Bronchial epithelial cell (primary cell): ENCODE measurements around the gene CORO1C. TPM values are rescaled to one million over a fixed set of nuclear protein-coding genes. Genes with fewer than 3 reads are reported as not detected.
A peak's percentile ranks its signal among the peaks of the same experiment; 100 is the strongest.

Experiments
- DNase-seq: peaks from one replicate; pipeline ENCODE4 v3.0.0-alpha.2; 2010; ENCODE audit warnings: low read depth
- FAIRE-seq: peaks from 2 replicates; lab custom pipeline; 2011; peaks lifted over from hg19 to GRCh38; lab: Jason Lieb, UNC
- H3K27me3 ChIP-seq: 2 replicates; pipeline ENCODE4 v1.5.1; 2011; ENCODE audit warnings: low read length; ENCODE audit not compliant: control insufficient read depth, insufficient read depth
- H3K36me3 ChIP-seq: 2 replicates; pipeline ENCODE4 v1.5.1; 2011; ENCODE audit warnings: low read length; ENCODE audit not compliant: control insufficient read depth, insufficient read depth
- H3K4me3 ChIP-seq: 2 replicates; pipeline ENCODE4 v1.5.1; 2011; ENCODE audit warnings: mild to moderate bottlenecking, low read depth, low read length, control low read depth
- total RNA-seq: library from RNA; depleted of rRNA; stranded (reverse); fragments of >200 nt; gene quantifications from 2 replicates; pipeline ENCODE4 v1.2.1, GENCODE V29; 2014
- TF ChIP-seq, protein P1 (sequence below): IDR thresholded peaks from 2 replicates; pipeline ENCODE4 v1.5.1; 2011; ENCODE audit warnings: mild to moderate bottlenecking, moderate library complexity, low read length, control low read depth, inconsistent platforms; ENCODE audit not compliant: insufficient read depth, severe bottlenecking

Gene CORO1C
- total RNA-seq, 1 donor from 2014 or later = 152 TPM

DNA sequence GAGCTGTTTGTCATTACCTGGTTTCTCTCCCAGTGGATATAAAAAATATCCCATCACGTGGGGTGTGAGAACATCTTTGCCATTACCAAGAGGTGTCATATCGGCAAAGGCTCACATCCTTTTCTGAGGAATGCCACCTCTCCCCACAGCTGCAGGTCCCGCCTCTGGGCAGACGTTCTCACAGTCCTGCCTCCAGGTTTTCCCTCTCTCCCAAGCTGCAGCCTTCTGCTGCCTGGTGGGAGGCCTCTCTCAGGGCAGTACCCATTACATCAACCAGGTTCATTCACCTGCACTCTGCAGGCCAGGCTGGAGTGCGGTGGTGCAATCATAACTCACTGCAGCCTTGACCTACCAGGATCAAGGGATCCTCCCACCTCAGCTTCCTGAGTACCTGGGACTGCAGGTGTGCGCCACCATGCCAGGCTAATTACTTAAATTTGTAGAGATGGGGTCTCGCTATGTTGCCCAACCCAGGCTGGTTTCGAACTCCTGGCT lies 118.5 kb downstream of the CORO1C start:
- FAIRE-seq (no peak), DNase-seq (no peak)
- Histone ChIP-seq H3K4me3 (no peak overlapping the region), H3K36me3 (no peaks in the 10 kb centered on the region), H3K27me3 (no peaks in the 10 kb centered on the region)
- TF ChIP-seq, protein P1, sequence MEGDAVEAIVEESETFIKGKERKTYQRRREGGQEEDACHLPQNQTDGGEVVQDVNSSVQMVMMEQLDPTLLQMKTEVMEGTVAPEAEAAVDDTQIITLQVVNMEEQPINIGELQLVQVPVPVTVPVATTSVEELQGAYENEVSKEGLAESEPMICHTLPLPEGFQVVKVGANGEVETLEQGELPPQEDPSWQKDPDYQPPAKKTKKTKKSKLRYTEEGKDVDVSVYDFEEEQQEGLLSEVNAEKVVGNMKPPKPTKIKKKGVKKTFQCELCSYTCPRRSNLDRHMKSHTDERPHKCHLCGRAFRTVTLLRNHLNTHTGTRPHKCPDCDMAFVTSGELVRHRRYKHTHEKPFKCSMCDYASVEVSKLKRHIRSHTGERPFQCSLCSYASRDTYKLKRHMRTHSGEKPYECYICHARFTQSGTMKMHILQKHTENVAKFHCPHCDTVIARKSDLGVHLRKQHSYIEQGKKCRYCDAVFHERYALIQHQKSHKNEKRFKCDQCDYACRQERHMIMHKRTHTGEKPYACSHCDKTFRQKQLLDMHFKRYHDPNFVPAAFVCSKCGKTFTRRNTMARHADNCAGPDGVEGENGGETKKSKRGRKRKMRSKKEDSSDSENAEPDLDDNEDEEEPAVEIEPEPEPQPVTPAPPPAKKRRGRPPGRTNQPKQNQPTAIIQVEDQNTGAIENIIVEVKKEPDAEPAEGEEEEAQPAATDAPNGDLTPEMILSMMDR = no peak

DNA sequence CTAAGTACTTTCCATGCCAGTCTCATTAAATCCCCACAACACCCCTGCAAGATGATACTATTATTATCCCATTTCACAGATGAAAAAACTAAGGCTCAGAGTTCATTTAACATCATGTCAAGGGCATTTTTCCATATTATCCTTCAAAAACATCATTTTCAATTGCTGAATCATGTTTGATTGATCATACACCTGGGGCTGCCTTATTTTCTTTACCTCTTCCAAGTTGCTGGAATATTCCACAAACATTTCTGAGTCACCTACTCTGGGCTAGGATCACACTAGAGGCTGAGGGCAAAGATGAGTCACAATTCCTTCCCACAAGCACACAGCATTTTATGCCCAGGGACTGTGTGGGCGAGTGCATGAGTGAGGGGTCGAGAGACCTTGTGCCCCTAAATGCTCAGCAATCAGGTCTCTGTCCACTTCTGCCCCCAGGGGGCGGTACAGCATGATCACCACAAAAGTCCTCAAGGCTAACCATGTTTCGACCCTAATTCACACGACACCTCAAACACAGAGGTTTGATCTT lies 119.4 kb downstream of the CORO1C start:
- FAIRE-seq (no peak), DNase-seq (peak; percentile 95)
- no peak overlapping the region for H3K4me3 ChIP-seq
- TF ChIP-seq, protein P1 = peak; percentile 36
- H3K27me3 ChIP-seq = no peaks in the 10 kb centered on the region
- H3K36me3 ChIP-seq = no peaks in the 10 kb centered on the region

DNA sequence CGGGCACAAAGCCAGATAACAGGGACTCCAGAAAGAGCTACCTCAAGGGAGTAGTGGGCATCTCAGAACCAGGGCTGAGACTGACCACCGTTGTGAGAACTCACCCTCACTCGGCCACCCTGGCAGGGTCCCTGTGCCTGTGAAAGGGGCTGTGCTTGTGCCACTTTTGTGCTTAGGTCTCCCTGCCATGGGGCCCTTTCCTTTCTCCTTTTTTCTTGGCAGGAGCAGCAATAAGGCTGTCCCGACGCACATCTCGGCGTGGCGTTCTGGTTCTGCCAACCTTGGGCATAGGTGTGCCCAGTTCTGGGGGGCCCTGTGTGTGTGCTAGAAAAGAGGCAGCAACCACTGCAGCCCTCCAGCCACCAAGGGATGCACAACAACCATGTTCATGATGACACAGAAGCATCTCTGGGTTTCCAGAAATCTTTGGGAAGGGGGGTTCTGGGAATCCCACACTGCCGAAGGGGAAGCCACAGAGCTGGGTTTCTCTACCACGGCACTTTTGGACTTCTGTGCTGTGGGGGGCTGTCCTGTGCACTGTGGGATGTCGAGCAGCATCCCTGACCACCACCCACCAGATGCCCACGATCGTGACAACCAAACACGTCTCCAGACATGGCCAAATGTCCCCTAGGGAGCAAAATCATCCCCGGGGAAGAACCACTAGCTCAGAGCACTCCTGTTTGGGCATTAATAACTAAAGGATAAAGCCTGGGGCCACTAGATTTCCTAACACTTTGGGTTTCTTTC lies 120.3 kb downstream of the CORO1C start:
- no peaks in the 10 kb centered on the region for H3K27me3 ChIP-seq
- DNase-seq (no peak), FAIRE-seq (peak; percentile 18)
- no peaks in the 10 kb centered on the region for H3K36me3 ChIP-seq
- TF ChIP-seq, protein P1 = no peak
- no peak overlapping the region for H3K4me3 ChIP-seq

DNA sequence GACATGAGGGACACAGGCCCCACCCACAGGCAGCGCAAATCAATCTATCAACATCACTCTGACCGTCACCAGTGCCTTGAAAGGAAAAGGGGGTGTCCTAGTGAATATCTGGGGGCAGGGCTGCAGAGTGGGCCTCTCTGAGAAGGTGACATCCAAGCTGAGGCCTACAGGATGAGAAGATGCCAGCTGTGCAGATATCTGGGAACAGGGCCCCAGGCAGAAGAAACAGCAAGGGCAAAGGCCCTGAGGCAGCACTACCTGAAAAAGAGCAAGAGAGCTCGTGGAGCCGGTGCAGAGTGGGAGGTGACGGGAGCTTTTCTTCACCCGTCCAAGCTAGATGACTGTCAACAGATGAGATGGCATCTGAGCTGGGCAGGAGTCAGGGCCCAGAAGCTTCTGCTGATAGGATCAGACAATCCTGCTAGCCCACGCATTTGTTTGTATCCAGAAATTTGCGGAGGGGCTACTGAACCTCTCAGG lies 120.9 kb downstream of the CORO1C start:
- DNase-seq (no peak), FAIRE-seq (no peak)
- Histone ChIP-seq H3K4me3 (no peak overlapping the region), H3K36me3 (no peaks in the 10 kb centered on the region), H3K27me3 (no peaks in the 10 kb centered on the region)
- TF ChIP-seq, protein P1 = no peak

DNA sequence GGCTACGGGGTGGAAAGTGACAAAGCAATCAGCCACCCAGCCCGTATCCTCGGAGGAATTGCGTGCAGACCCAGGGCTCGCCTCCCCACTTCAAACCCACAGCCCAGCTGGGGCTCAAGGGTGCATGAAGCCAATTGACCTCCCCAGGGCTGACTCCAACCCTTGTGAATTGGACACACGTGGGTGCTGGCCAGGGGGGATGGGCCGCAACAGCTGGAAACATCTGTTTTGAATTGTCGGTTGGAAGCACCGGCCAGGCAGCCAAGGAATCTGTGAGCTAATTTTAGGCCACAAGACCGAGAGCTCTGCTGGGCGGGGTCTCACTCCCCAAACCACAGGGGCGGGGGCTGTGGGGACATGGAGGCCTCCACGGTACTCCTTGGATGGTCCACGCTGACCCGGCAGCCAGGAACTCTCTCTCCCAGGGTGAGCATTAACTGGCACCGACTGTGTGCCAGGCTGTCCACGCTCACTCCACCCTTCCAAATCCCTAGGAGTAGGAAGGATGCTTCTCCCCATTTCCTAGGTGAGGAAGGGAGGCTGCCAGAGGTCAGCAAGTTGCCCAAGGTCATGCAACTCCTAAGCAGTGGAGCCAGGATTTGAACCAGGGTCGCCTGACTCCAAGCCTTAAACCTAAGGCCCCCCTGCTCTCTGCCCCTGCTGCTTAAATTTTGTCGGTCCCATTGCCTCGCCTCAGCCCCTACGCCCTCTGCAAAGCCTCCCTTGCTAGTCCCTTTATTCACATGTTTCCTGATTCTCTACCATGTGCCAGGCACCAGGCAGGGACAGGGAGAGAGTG lies 121.6 kb downstream of the CORO1C start:
- no peaks in the 10 kb centered on the region for H3K27me3 ChIP-seq
- DNase-seq = no peak
- FAIRE-seq = no peak
- TF ChIP-seq, protein P1 = no peak
- no peak overlapping the region for H3K4me3 ChIP-seq
- H3K36me3 ChIP-seq = no peaks in the 10 kb centered on the region
